Fibroblast of pulmonary artery (primary cell): ENCODE data around the gene COIL.
A peak's percentile ranks its signal among the peaks of the same experiment; 100 is the strongest.

ENCODE experiments used
- DNase-seq: peaks from one replicate; pipeline ENCODE4 v3.0.0-alpha.2; 2010; ENCODE audit warnings: low read depth
- H3K4me3 ChIP-seq: replicated peaks from 2 replicates; pipeline ENCODE4 v1.5.1; 2011; ENCODE audit warnings: low read depth, mild to moderate bottlenecking, control low read depth, low read length, moderate library complexity
- CTCF ChIP-seq: IDR thresholded peaks from 2 replicates; pipeline ENCODE4 v1.5.1; 2011; ENCODE audit warnings: mild to moderate bottlenecking, control low read depth, low read length, inconsistent platforms; ENCODE audit errors: missing control alignments

COIL gene

GRCh38 chr17:56914581-56915273 lies 46.1 kb downstream of the COIL start:
- H3K4me3 ChIP-seq = peak overlapping the region; percentile 87
- no peak for TF ChIP-seq CTCF
- peak; percentile 34 for DNase-seq

DNA sequence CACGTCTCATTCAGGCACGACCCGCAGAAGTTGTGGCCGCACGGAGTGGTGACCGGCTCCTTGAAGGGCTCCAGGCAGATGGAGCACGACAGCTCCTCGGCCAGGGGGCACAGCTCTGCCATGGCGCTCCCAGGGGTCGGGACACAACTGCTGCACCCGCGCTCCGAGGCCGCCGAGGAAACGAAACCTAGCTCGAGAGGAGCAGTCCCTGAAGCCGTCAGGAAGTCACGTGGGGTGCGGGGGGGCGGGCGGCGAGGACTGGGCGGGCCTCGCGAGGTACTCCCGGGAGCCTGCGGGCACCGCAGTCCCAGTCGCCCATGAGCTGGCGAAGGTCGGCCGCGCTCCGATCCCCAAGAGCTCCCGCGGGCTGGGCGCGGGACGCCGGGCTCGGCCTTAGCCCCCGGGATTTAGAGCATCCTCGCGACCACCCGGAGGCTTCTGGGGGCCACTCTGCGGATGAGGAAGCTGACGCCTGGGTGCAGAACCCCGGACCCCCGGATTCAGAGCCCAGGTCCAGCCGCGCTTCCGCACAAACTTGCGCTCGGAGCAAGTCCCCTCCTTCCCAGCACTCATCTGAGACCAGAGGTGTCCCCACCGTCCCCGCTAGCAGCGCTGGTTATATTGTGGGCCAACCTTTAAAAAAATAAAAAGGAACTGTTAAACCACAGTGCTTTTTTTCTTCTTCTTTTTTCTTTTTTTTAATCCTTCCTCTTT lies 46.8 kb downstream of the COIL start, which contains the start of gene TRIM25:
TRIM25 (minus strand) TSS at position 183 of the 714 bp plus-strand sequence; CDS start at position 122, 61 bp downstream.
- DNase-seq = peak; percentile 86
- H3K4me3 ChIP-seq = peak within 1 kb of the TSS; percentile 87
- TF ChIP-seq CTCF = no peak

DNA sequence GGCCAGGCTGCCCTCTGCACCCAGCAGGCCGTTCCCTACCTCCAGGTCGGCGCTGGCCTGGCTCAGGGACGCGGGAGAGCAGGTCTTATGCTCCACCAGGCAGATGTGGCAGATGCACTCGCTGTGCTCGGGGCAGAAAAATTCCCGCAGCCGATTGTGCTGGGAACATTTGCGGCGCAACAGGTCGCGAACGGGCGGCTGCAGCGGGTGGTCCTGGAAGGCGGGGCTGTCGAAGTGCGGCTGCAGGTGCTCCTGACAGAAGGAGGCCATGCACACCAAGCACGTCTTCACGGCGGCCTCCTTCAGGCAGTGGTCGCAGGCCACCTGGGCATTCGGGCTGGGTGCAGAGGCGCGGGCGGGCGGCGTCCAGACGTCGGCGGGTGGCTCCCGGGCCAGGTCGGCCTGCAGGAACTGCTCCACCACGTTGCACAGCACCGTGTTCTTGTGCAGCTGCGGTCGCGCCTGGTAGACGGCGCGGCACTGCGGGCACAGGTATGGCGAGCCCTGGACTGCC lies 47.4 kb downstream of the COIL start:
- TF ChIP-seq CTCF = no peak
- DNase-seq = peak; percentile 10
- H3K4me3 ChIP-seq = peak overlapping the region; percentile 87

GRCh38 chr17:56913000-56913311 lies 47.9 kb downstream of the COIL start:
- H3K4me3 ChIP-seq = peak overlapping the region; percentile 87
- no peak for TF ChIP-seq CTCF
- no peak for DNase-seq

DNA sequence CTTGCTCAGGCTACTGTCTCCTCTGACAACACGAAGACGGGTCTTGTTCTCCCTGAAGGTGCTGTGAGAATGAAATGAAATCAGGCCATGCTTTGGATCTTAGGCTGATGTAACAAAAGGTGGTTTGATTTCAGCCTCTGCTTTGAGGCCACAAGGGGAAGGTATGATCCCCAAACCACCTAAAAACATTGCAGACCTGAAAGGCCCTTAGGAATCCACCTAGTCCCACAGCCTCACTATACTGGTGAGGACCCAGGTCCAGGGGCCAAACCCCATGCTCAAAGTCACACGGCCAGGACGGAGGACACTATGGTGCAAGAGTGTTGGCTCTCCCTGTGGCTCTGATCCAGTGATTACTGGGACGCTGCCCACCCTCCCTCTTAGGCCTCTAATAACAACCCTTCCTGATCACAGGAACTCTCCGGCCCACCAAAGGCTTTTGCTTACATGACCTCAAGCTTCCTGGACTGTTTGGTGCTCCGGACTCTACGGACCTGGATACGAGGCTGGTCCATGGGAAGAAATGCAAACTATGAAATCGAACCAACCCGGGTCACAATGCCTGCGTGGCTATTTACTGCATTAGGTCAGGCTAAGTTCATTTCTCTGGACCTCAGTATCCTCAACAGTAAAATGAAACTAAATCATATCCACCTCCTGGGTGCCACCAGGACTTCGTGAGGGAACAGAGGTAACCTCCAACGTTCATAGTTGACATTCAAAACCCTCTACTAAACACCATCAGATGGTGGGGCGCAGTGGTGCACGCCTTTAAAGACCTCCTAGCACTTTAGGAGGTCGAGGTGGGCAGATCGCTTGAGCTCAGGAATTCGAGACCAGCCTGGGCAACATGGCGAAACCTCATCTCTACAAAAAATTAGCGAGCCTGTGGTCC lies 48.5 kb downstream of the COIL start:
- peak overlapping the region; percentile 87 for H3K4me3 ChIP-seq
- DNase-seq = no peak
- TF ChIP-seq CTCF = no peak

DNA sequence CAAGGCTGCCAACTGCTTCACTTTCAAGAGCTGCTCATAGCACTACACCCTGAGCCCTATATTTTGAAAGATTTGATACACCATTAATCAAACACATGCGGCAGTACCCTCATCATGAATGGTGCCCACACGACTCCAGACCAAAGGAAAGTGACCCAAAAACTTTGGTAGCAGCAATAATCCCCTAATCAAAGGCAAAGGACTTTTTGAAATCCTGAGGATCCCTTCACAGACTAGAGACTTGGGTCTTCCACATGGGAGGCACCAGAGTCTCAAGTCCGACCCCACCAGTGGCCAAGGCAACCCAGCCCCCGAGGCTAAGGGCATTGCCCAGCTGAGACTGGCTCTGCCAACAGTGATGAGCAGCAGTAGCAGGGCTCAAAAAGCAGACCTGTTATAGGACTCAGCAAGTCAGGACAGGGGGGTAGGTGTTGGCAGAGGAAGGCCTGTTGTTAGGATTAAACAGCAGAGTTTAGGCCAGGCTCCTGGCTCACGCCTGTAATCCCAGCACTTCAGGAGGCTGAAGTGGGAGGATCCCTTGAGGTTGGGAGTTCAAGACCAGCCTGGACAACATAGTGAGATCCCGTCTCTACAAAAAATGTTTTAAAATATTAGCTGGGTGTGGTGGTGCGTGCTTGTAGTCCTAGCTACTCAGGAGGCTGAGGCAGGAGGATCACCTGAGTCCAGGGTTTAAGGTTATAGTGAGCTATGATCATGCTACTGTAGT lies 50.2 kb downstream of the COIL start:
- no peak for TF ChIP-seq CTCF
- no peak overlapping the region for H3K4me3 ChIP-seq
- no peak for DNase-seq
